ENCODE results near the gene TRIM37.
"Not testable (repeated sequence)": the region's sequence is repeated elsewhere in the genome, so short reads cannot be mapped to it uniquely, and the experiment has no call there.

TRIM37 gene

GRCh38 chr17:59106463-59107305, at the start of gene TRIM37:
Gene TRIM37 (minus strand): TSS chr17:59106880. CDS start chr17:59106461, 419 bp downstream.
- peak; percentile 100 for DNase-seq

GRCh38 chr17:59155439-59156177, 48.9 kb upstream of the TRIM37 start, which contains the start of gene PRR11:
Gene PRR11 (plus strand): TSS chr17:59155746. CDS start chr17:59169753, 14,007 bp downstream.
- DNase-seq = peak; percentile 99

GRCh38 chr17:59154721-59155438, 48.2 kb upstream of the TRIM37 start, which contains the start of gene SKA2:
Gene SKA2 (minus strand): TSS chr17:59155186. CDS start chr17:59155163, 23 bp downstream.
- DNase-seq = no peak

- peak; percentile 49 for DNase-seq
Measured at GRCh38 chr17:59154292-59154720, 47.6 kb upstream of the TRIM37 start.

- DNase-seq = no peak
Measured at GRCh38 chr17:59152925-59153324, 46.2 kb upstream of the TRIM37 start.

GRCh38 chr17:59151591-59151990, 44.9 kb upstream of the TRIM37 start:
- no peak for DNase-seq

- no peak for DNase-seq
Measured at GRCh38 chr17:59151006-59151405, 44.3 kb upstream of the TRIM37 start.

- DNase-seq = no peak
Measured at GRCh38 chr17:59149841-59150511, 43.3 kb upstream of the TRIM37 start.

GRCh38 chr17:59149051-59149450, 42.4 kb upstream of the TRIM37 start:
- no peak for DNase-seq

GRCh38 chr17:59145571-59146096, 39.0 kb upstream of the TRIM37 start:
- DNase-seq = no peak

- no peak for DNase-seq
Measured at GRCh38 chr17:59141860-59142259, 35.2 kb upstream of the TRIM37 start.

GRCh38 chr17:59139939-59140338, 33.3 kb upstream of the TRIM37 start:
- no peak for DNase-seq

- DNase-seq = not testable (repeated sequence)
Measured at GRCh38 chr17:59138339-59138738, 31.7 kb upstream of the TRIM37 start.

GRCh38 chr17:59131131-59131530, 24.5 kb upstream of the TRIM37 start:
- no peak for DNase-seq

GRCh38 chr17:59129814-59130213, 23.1 kb upstream of the TRIM37 start:
- DNase-seq = no peak

- DNase-seq = no peak
Measured at GRCh38 chr17:59126809-59127417, 20.2 kb upstream of the TRIM37 start.

GRCh38 chr17:59124665-59125064, 18.0 kb upstream of the TRIM37 start:
- no peak for DNase-seq

- DNase-seq = no peak
Measured at GRCh38 chr17:59121901-59122480, 15.3 kb upstream of the TRIM37 start.

GRCh38 chr17:59115474-59115873, 8.8 kb upstream of the TRIM37 start:
- DNase-seq = no peak

GRCh38 chr17:59111539-59111938, 4.9 kb upstream of the TRIM37 start:
- no peak for DNase-seq

- DNase-seq = no peak
Measured at GRCh38 chr17:59110973-59111372, 4.3 kb upstream of the TRIM37 start.
